Measurements from ENCODE around the gene NEDD4L.

The NEDD4L gene

DNA sequence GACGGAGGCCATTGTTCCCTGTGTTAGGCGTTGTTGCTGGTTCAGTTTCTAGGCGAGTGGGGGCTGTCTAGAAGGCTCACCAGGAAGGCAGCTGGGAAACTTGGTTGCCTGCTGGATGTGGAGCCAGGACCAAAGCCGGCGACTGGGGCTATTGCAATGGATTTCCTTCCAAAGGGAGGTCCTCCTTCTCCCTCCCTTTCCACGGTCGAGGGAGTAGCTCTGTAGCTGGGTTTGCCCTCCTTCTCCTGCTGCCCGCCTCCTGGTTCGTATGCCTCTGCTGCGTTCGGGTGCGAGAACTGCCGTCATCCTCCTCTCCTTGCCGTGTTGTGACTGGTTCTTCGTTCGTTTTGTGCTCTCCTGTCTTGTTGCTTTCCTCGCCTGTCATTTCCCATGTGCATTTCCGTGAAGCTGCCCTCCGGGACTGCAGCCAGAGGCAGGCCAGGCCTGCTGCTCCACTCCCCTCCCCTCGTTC, 203.4 kb downstream of the NEDD4L start:
- Histone ChIP-seq H3K27ac (ENCODE audit: extremely low read depth, low read depth, low read length) (no peak overlapping the region), H3K9me3 (ENCODE audit: control insufficient read depth, insufficient read depth, low read depth, low read length) (no peaks in the 10 kb centered on the region), H3K36me3 (ENCODE audit: control insufficient read depth in 2 of 2, insufficient read depth in 1 of 2, low read length in 2 of 2) (peaks cover 0 to 4% of the 10 kb centered on the region in 2 experiments; a peak in 1 of 3 replicates), H3K4me3 (ENCODE audit: low read depth, low read length) (no peak overlapping the region), H3K4me1 (ENCODE audit: control insufficient read depth, insufficient read depth, low read length) (peaks cover 4% of the 10 kb centered on the region)
- ChIA-PET POLR2A (no interaction called here), CTCF (no interaction called here)
- TF ChIP-seq ZNF391 (tag by site-specific recombination; IDR thresholded peaks at IDR 0.05; ENCODE audit: borderline replicate concordance, low read depth) (no peak), ZNF324 (tag by site-specific recombination; IDR thresholded peaks at IDR 0.05) (no peak), ZNF768 (tag by site-specific recombination; IDR thresholded peaks at IDR 0.05) (no peak), ZNF112 (tag by site-specific recombination; IDR thresholded peaks at IDR 0.05) (no peak), ZNF132 (tag by site-specific recombination; IDR thresholded peaks at IDR 0.05; ENCODE audit: borderline replicate concordance) (no peak), ZNF623 (tag by site-specific recombination; IDR thresholded peaks at IDR 0.05) (no peak), ZNF48 (tag by site-specific recombination; IDR thresholded peaks at IDR 0.05) (no peak), ZNF37A (tag by site-specific recombination; IDR thresholded peaks at IDR 0.05) (no peak), GLIS1 (tag by site-specific recombination; IDR thresholded peaks at IDR 0.05) (no peak), ZNF707 (tag by site-specific recombination; IDR thresholded peaks at IDR 0.05) (no peak), ZNF785 (tag by site-specific recombination; IDR thresholded peaks at IDR 0.05) (no peak), ZSCAN23 (tag by site-specific recombination; IDR thresholded peaks at IDR 0.05) (no peak), GLI2 (tag by site-specific recombination; IDR thresholded peaks at IDR 0.05; ENCODE audit: borderline replicate concordance, low read depth) (no peak), ZNF521 (tag by site-specific recombination; IDR thresholded peaks at IDR 0.05) (no peak), ZBTB7A (tag by site-specific recombination; IDR thresholded peaks at IDR 0.05; ENCODE audit: low read depth) (no peak)
- TF ChIP-seq, protein P1, sequence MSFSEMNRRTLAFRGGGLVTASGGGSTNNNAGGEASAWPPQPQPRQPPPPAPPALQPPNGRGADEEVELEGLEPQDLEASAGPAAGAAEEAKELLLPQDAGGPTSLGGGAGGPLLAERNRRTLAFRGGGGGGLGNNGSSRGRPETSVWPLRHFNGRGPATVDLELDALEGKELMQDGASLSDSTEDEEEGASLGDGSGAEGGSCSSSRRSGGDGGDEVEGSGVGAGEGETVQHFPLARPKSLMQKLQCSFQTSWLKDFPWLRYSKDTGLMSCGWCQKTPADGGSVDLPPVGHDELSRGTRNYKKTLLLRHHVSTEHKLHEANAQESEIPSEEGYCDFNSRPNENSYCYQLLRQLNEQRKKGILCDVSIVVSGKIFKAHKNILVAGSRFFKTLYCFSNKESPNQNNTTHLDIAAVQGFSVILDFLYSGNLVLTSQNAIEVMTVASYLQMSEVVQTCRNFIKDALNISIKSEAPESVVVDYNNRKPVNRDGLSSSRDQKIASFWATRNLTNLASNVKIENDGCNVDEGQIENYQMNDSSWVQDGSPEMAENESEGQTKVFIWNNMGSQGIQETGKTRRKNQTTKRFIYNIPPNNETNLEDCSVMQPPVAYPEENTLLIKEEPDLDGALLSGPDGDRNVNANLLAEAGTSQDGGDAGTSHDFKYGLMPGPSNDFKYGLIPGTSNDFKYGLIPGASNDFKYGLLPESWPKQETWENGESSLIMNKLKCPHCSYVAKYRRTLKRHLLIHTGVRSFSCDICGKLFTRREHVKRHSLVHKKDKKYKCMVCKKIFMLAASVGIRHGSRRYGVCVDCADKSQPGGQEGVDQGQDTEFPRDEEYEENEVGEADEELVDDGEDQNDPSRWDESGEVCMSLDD (tag by site-specific recombination; IDR thresholded peaks at IDR 0.05) = no peak
- TF ChIP-seq, protein P2, sequence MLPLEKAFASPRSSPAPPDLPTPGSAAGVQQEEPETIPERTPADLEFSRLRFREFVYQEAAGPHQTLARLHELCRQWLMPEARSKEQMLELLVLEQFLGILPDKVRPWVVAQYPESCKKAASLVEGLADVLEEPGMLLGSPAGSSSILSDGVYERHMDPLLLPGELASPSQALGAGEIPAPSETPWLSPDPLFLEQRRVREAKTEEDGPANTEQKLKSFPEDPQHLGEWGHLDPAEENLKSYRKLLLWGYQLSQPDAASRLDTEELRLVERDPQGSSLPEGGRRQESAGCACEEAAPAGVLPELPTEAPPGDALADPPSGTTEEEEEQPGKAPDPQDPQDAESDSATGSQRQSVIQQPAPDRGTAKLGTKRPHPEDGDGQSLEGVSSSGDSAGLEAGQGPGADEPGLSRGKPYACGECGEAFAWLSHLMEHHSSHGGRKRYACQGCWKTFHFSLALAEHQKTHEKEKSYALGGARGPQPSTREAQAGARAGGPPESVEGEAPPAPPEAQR (tag by site-specific recombination; IDR thresholded peaks at IDR 0.05) = no peak
- TF ChIP-seq, protein P3, sequence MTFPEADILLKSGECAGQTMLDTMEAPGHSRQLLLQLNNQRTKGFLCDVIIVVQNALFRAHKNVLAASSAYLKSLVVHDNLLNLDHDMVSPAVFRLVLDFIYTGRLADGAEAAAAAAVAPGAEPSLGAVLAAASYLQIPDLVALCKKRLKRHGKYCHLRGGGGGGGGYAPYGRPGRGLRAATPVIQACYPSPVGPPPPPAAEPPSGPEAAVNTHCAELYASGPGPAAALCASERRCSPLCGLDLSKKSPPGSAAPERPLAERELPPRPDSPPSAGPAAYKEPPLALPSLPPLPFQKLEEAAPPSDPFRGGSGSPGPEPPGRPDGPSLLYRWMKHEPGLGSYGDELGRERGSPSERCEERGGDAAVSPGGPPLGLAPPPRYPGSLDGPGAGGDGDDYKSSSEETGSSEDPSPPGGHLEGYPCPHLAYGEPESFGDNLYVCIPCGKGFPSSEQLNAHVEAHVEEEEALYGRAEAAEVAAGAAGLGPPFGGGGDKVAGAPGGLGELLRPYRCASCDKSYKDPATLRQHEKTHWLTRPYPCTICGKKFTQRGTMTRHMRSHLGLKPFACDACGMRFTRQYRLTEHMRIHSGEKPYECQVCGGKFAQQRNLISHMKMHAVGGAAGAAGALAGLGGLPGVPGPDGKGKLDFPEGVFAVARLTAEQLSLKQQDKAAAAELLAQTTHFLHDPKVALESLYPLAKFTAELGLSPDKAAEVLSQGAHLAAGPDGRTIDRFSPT (tag by site-specific recombination; IDR thresholded peaks at IDR 0.05) = no peak
- TF ChIP-seq, protein P4, sequence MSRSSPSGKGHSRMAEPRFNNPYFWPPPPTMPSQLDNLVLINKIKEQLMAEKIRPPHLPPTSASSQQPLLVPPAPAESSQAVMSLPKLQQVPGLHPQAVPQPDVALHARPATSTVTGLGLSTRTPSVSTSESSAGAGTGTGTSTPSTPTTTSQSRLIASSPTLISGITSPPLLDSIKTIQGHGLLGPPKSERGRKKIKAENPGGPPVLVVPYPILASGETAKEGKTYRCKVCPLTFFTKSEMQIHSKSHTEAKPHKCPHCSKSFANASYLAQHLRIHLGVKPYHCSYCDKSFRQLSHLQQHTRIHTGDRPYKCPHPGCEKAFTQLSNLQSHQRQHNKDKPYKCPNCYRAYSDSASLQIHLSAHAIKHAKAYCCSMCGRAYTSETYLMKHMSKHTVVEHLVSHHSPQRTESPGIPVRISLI (tag by site-specific recombination; IDR thresholded peaks at IDR 0.05) = no peak

DNA sequence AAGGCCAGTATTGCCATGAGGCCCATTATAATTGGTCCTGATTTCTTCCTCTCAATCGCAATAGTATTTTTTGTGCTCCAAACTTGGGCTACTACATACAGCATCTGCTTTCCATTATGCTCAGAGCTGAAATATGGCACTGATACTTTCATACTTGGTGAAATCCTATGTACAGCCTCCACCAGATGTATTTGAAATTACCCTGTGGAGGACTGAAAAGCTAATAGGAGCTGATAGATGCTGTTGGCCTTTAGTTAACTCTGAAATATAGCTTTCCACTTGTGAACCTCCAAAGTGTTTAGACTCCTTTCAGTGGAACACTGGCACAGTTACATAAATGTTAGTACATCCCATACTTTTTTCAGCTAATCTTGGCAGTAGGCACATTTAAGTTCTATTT, 205.7 kb downstream of the NEDD4L start:
- CTCF ChIA-PET = interaction anchor here (0.5 to 1.2 kb wide), 3 partner anchors 56 to 76 kb away, joined by 3 read pairs; no protein-coding TSS in a partner anchor
- Histone ChIP-seq H3K27ac (ENCODE audit: extremely low read depth, low read depth, low read length) (no peak overlapping the region), H3K36me3 (ENCODE audit: control insufficient read depth in 2 of 2, insufficient read depth in 1 of 2, low read length in 2 of 2) (peaks cover 0 to 4% of the 10 kb centered on the region in 2 experiments; a peak in 1 of 3 replicates), H3K4me1 (ENCODE audit: control insufficient read depth, insufficient read depth, low read length) (no peaks in the 10 kb centered on the region), H3K9me3 (ENCODE audit: control insufficient read depth, insufficient read depth, low read depth, low read length) (no peaks in the 10 kb centered on the region), H3K4me3 (ENCODE audit: low read depth, low read length) (no peak overlapping the region)
- POLR2A ChIA-PET = no interaction called here
- TF ChIP-seq, protein P5, sequence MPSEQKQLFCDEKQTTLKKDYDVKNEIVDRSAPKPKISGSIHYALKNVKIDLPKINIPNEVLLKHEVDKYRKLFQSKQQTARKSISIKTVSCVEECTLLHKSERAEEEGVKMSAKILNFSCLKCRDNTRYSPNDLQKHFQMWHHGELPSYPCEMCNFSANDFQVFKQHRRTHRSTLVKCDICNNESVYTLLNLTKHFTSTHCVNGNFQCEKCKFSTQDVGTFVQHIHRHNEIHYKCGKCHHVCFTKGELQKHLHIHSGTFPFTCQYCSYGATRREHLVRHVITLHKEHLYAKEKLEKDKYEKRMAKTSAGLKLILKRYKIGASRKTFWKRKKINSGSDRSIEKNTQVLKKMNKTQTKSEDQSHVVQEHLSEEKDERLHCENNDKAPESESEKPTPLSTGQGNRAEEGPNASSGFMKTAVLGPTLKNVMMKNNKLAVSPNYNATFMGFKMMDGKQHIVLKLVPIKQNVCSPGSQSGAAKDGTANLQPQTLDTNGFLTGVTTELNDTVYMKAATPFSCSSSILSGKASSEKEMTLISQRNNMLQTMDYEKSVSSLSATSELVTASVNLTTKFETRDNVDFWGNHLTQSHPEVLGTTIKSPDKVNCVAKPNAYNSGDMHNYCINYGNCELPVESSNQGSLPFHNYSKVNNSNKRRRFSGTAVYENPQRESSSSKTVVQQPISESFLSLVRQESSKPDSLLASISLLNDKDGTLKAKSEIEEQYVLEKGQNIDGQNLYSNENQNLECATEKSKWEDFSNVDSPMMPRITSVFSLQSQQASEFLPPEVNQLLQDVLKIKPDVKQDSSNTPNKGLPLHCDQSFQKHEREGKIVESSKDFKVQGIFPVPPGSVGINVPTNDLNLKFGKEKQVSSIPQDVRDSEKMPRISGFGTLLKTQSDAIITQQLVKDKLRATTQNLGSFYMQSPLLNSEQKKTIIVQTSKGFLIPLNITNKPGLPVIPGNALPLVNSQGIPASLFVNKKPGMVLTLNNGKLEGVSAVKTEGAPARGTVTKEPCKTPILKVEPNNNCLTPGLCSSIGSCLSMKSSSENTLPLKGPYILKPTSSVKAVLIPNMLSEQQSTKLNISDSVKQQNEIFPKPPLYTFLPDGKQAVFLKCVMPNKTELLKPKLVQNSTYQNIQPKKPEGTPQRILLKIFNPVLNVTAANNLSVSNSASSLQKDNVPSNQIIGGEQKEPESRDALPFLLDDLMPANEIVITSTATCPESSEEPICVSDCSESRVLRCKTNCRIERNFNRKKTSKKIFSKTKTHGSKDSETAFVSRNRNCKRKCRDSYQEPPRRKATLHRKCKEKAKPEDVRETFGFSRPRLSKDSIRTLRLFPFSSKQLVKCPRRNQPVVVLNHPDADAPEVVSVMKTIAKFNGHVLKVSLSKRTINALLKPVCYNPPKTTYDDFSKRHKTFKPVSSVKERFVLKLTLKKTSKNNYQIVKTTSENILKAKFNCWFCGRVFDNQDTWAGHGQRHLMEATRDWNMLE (tag by site-specific recombination; conservative IDR thresholded peaks at IDR 0.05; ENCODE audit: low read depth) = no peak
- TF ChIP-seq, protein P6, sequence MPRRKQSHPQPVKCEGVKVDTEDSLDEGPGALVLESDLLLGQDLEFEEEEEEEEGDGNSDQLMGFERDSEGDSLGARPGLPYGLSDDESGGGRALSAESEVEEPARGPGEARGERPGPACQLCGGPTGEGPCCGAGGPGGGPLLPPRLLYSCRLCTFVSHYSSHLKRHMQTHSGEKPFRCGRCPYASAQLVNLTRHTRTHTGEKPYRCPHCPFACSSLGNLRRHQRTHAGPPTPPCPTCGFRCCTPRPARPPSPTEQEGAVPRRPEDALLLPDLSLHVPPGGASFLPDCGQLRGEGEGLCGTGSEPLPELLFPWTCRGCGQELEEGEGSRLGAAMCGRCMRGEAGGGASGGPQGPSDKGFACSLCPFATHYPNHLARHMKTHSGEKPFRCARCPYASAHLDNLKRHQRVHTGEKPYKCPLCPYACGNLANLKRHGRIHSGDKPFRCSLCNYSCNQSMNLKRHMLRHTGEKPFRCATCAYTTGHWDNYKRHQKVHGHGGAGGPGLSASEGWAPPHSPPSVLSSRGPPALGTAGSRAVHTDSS (tag by site-specific recombination; IDR thresholded peaks at IDR 0.05) = no peak
